Posterior vena cava (tissue), 2 donors: ENCODE data around the gene FETUB. TPM values are rescaled to one million over a fixed set of nuclear protein-coding genes. Genes with fewer than 3 reads are reported as not detected.

ENCODE experiments used
- DNase-seq: peaks from one replicate; pipeline ENCODE4 v3.0.0-alpha.2; 2020; ENCODE audit warnings: low spot score
- intact Hi-C, 2 donors: fragments of 100-400 bp; cut with DNase I; formaldehyde crosslinking; loops; one replicate each; pipeline versions ENCODE4 v1.14.1 to v1.14.2; 2022 to 2023
- long read RNA-seq, 2 donors: library from polyadenylated mRNA; unstranded; transcript quantifications; one replicate each; pipeline ENCODE4 v2.0.0, GENCODE V29; 2020 to 2021
- total RNA-seq, 2 donors: library from RNA; stranded (reverse); fragmentation: NEBNext Ultra II Directional; extraction: Animal tissue kit (Norgen Biotek cat#: 25700); gene quantifications; one replicate each; pipeline ENCODE4 v1.2.1, GENCODE V29; 2021
- donor health status: DM: yes; HTN: yes; CAD: no.
- donor health status: DM: yes; HTN: yes; CAD: no.

FETUB gene
- total RNA-seq: under 1 TPM; 0.79 to 0.90 TPM
- long read RNA-seq, donor 1: 0 reads
- long read RNA-seq, donor 2, partial matches to known transcripts: 0 of 1 reads
- long read RNA-seq, donor 2, other reads (novel, unspliced or antisense): 0 of 1 reads

DNA sequence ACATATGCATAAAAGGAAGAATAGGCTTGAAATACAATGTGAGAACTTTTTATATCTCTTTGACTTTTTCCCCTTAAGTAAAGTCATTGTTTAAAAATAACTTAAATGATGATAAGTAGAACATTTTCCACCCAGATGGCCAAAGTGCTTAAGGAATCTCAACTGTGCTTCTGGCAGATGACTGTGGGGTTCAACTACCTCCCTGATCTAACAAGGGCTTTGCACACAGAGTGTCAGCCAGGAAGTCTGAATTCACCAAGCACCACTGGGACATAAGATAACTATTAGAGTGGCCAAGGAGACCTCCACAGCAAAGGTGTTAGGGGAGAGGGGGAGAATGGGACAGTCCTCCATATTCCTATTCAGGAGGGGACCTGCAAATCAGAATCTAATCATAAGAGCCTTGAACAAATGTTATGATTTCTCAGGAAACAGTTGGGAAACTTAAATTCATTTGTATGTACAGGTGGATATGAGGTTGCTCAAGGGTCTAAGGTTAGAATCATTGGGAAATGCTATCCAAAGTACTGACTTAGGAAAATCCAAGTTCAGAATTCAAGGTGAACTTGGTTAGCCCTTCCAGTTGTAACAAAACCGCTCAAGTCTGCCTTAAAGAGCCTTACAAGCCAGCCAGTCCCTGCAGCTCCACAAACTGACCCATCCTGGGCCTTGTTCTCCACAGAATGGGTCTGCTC is at the start of gene FETUB:
TSS of gene FETUB (plus strand) at position 622 of the 695 bp plus-strand sequence. CDS start at position 684, 62 bp downstream.
- no peak for DNase-seq
- intact Hi-C loops: no loop called here

GRCh38 chr3:186590580-186591295 is 49.5 kb upstream of the FETUB start:
- DNase-seq: no peak
- intact Hi-C loops: no loop called here

- intact Hi-C loops: no loop called here
Measured at GRCh38 chr3:186592682-186593081, 47.5 kb upstream of the FETUB start.

DNA sequence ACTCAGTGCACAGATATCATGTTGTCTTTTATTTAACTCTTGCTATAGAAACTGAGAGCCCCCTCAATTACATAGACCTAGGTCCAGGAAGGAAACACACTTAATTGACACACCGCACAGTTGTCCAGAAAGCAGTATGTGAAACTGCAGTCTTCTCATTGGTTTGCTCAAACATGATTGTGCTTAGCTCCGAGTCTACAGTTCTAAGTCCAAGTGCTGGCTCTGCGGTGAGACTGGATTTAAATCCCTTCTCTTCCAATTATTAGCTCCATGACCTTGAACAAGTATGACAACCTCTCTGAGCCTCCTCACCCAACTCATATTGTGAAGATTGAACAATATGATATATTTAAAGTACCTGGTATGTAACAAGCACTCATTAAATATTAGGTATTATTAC is 46.3 kb upstream of the FETUB start:
- intact Hi-C loops: no loop called here
- no peak for DNase-seq

More at GRCh38 chr3:186592682-186593081, 47.5 kb upstream of the FETUB start:
- no peak for DNase-seq

DNA sequence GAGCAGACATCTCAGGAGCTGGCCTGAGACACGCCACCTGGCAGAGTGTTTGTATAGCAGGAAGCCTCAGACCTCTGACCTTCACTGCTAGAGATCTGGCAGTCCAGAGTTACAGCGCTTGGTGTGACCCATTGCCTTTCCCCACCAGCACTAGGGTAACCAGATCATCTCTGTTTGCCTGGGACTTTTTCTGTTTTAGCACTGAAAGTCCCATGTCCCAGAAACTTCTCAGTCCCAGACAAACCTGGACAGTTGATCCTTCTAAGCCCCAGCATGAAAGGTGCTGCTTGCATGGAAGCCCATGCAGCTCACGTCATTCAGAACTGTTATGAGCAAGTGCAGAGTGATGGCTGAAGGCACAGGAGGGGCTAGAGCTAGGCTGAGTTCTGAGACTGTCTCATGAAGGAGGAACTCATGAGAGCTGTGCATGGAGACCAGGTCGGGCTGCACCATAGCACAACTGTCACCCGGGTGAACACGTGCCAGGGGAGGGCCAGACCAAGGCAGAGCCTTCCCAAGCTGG is 45.5 kb upstream of the FETUB start:
- DNase-seq: no peak
- intact Hi-C loops: no loop called here

DNA sequence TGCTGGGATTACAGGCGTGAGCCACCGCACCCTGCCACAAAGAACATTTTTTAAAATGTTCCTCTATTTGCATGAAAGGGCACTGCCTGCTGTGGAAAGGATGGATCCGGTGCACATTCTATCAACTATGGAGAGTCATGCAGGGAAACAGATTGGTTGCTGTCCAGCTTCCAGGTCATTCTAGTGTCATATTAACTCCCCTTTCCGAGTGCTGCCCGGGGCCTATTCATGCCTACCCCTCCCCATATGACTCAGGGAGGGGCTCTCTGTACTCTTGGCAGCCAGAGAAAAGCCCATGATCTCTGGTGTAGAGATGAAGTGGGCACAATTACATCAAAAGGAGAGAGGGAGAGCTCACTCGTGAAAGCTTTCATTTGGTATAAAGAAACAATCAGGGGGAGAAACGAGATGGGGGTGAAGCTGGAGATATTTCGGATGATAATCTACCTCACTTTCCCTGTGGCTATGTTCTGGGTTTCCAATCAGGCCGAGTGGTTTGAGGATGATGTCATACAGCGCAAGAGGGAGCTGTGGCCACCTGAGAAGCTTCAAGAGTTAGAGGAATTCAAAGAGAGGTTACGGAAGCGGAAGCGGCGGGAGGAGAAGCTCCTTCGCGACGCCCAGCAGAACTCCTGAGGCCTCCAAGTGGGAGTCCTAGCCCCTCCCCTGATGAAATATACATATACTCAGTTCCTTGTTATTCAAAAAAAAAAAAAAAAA is 43.5 kb upstream of the FETUB start:
- intact Hi-C loops: no loop called here
- no peak for DNase-seq

DNA sequence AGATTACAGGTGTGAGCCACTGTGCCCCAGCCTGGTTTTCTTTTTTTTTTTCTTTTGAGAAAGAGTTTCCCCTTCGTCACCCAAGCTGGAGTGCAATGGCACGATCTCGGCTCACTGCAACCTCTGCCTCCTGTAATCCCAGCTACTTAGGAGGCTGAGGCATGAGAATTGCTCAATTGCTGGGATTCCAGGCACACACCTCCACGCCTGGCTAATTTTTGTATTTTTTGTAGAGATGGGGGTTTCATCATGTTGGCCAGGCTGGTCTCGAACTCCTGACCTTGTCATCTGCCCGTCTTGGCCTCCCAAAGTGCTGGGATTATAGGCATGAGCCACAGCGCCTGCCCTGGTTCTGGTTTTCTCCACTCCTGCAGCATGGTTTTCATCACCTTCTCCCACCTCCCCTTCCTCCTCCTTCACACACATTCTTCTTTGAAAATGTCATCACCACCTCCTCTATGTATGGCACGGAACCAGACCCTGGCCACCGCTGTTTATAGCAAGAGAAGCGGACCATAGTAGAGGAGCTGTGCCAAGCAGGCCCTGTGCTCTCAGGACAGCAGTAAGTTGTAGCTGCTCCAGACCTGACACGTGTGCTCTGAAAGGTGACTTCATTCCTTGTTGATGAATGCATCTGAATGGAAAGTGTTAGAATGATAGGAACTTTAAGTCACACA is 42.0 kb upstream of the FETUB start:
- no peak for DNase-seq

DNA sequence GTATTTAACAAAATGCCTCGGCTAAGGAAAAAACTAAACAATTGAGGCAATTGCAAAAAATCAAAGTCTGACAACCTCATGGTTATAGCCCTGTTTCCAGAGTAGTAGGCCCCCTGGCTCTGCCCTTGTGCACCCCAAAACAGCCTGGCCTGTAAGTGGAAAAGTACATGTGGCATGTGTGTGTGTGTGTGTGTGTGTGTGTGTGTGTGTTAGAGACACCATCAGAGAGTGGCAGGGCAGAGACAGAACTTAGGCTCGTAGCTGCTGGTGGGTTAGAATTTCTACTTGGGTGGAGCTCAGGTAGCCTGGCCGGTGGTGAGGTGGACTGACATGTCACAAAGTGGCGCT is 41.4 kb upstream of the FETUB start:
- intact Hi-C loops: no loop called here
- no peak for DNase-seq

More for the DNA sequence above, 42.0 kb upstream of the FETUB start:
- intact Hi-C loops: no loop called here

- intact Hi-C loops: no loop called here
- DNase-seq: no peak
Measured at GRCh38 chr3:186599142-186599784, 40.9 kb upstream of the FETUB start.

DNA sequence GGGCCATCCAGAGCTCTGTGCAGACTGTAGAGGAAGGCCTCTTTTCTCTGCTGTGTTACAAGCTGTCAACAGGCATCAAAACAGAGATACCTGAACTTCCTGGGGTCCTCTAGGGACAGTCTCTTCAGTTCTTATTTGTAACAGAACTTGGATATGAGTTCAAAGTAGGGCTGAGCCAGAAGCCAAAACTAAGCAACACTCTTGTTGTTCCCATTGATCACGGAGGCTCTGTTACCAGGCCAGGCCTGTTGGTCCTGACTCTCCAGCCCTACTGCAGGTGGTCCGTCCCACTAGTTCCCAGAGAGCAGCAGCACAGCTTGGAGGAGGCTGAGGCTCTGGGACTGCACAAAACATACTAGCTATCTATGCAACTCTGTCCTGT is 40.4 kb upstream of the FETUB start:
- intact Hi-C loops: no loop called here
- DNase-seq: no peak

DNA sequence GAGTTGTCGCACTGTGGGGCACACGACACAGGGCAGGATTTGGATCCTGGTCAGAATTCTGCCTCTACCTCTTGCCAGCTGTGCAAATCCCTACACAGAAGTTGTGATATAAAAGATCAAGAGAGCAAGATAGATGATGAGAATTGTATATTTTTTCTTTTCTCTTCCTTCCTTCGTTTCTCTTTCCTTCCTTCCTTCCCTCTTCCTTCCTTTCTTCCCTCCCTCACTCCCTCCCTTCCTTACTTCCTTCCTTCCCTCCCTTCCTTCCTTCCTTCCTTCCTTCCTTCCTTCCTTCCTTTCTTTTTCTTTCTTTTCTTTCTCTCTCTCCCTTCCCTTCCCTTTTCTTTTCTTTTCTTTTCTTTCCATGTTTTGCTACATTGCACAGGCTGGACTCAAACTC is 39.3 kb upstream of the FETUB start:
- DNase-seq: no peak
- intact Hi-C loops: no loop called here

DNA sequence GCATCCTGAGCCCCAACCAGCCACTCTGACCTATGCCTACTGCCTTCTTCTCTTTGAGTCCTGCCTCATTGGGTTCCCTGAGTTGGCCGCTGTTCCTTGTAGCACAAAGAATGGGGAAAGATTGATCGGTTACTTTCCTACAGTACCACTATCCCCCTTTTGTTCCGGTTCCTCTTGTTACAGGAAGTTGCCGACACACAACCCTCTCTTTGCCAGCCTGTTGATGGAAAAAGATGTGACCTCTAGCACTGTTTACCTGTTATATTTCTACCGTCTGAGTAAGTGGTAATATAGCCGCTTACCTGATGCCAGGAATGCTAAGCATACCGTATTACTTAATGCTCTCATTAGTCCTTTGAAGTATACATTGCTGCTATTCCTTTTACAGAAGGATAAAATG is 37.0 kb upstream of the FETUB start:
- no peak for DNase-seq
- intact Hi-C loops: no loop called here

DNA sequence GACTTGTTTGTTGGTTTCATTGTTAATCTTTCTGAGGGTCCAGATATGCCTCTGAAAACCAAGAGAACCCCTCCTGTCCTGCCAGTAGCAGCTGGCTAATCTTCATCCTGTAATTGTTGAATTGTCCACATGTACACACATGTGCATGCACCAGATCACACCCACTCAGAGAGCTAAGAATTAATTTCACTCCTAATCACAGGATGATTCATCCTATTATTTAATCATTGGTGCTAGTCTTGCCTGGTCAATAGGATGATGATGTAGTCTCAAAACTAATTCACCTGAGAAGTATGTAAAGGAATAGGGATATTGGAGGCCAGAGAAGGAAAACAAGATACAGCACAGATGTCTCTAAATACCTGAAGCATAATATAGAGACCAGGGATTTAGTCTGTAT is 35.1 kb upstream of the FETUB start:
- intact Hi-C loops: no loop called here
- no peak for DNase-seq

DNA sequence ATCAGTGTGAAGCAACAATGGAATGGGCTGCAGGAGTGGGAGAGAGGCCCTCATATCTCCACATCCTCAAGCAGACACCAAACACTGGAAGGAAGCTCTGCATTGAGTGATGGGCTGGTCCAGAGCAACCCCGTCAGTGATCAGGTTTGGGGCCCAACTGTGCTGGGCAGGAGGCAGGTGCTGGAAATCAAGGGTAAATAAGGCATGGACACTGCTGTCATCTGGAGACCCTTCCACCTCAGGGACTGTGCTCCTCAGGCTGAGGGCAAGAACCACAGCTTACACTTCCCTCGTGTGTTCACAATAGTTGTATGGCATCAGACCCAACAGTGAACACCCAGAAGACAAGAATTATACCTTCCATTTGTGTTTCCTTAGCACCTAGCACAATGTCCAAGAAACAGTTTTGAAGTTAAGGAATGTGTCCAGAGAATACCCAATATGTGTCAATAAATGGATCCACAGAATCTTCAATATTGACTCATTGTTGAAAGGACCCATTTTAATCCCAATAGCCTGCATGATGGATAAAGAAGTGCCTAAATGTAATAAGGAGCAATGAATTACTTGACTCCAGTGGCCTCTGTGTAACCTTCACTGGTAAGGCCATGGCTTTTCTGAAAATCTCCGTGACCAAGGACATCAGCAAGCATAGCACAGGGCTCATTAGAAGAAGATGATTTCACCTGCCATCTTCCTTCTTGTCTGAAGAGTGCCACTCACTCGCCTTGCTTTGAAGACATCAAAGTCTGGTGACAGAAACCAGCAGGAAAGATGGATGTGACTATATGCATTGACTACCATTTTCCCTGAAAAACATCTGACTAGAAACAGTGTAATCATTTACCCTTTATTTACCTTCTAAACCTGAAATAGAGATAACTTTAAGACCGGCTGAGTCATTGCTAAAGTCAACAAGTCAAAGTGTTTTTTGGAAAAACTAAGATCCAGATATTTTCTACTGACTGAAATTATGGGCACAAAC is 34.3 kb upstream of the FETUB start:
- no peak for DNase-seq
- intact Hi-C loops: no loop called here

DNA sequence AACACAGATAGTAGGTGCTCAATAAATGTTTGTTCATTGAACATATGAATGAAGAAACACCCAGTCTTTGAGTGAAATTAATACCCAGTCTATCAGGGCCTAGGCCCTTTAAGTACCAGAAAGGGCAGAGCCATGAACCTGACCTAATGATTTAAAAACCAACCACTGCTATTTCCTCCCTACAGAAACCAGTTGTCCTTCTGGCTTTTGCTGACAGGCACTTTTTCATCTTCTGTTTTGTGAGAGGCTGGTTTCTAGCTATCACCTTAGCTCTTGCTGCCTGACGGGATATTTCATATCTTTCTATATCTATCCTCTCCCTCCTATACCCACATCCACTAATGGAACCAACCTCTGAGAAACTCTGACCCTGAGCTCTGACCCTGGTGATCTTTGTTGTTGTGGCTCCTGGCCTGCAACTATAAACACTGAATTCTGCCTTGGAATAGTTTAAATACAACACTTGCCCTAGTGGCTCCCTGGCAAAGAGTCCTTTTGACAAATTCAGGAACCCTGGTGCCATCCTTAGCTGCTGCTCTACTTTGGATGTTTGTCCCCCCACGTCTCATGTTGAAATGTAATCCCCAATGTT is 31.5 kb upstream of the FETUB start:
- DNase-seq: no peak
- intact Hi-C loops: no loop called here

- intact Hi-C loops: no loop called here
- DNase-seq: no peak
Measured at GRCh38 chr3:186609247-186609868, 30.8 kb upstream of the FETUB start.

GRCh38 chr3:186612065-186612464 is 28.1 kb upstream of the FETUB start:
- intact Hi-C loops: loop anchor here in 1 of 2 donors (10.0 kb wide), 1 partner anchor 213 kb away; no protein-coding TSS in a partner anchor

More at GRCh38 chr3:186612065-186612464, 28.1 kb upstream of the FETUB start:
- DNase-seq: no peak
